HG03378 (cell line): ENCODE measurements around the gene ARV1.
"Not testable (repeated sequence)": the region's sequence is repeated elsewhere in the genome, so short reads cannot be mapped to it uniquely, and the experiment has no call there.

Experiments
- ATAC-seq: cut with Tn5 transposase; IDR thresholded peaks from one replicate; pipeline ENCODE4 v1.9.1; 2021; ENCODE audit warnings: mild to moderate bottlenecking, moderate library complexity; ENCODE audit not compliant: unreplicated experiment

Gene ARV1

GRCh38 chr1:231040800-231041718, 62.2 kb downstream of the ARV1 start:
- no peak for ATAC-seq

GRCh38 chr1:231041719-231042261, 62.9 kb downstream of the ARV1 start:
- no peak for ATAC-seq

- ATAC-seq: no peak
Measured at GRCh38 chr1:231044588-231044987, 65.7 kb downstream of the ARV1 start.

- no peak for ATAC-seq
Measured at GRCh38 chr1:231045286-231045685, 66.4 kb downstream of the ARV1 start.

- not testable (repeated sequence) for ATAC-seq
Measured at GRCh38 chr1:231045921-231046729, 67.2 kb downstream of the ARV1 start.

GRCh38 chr1:231046730-231047395, 68.0 kb downstream of the ARV1 start:
- ATAC-seq: no peak

- not testable (repeated sequence) for ATAC-seq
Measured at GRCh38 chr1:231047529-231047928, 68.6 kb downstream of the ARV1 start.

- not testable (repeated sequence) for ATAC-seq
Measured at GRCh38 chr1:231048419-231048818, 69.5 kb downstream of the ARV1 start.

GRCh38 chr1:231049121-231049979, 70.5 kb downstream of the ARV1 start:
- no peak for ATAC-seq
